ENCODE results near the gene CDK14. TPM values are rescaled to one million over a fixed set of nuclear protein-coding genes. Genes with fewer than 3 reads are reported as not detected.

CDK14 gene
- polyA plus RNA-seq, 3 donors, result 1.7 to 2.5 (median 2.1) TPM

GRCh38 chr7:90568213-90568612 lies 27.9 kb upstream of the CDK14 start:
- no peak for TF ChIP-seq CTCF (IDR thresholded peaks at IDR 0.05)
- H3K9me3 ChIP-seq (replicated peaks in 1 of 2; ENCODE audit: control insufficient read depth in 1 of 2, insufficient read depth in 1 of 2, low read length in 2 of 2), result no peaks in the 10 kb centered on the region
- peak overlapping the region; percentile 6 to 84 (median 59) for H3K27ac Mint-ChIP-seq
- peak; percentile 75 to 89 (median 87) for DNase-seq
- H2AFZ ChIP-seq (ENCODE audit: insufficient read depth, low read depth, low read length, poor library complexity, severe bottlenecking), result no peak overlapping the region
- WGBS (ENCODE audit: insufficient coverage), result 86% methylated on average over 1 of the region's 4 CpGs
- no peaks in the 10 kb centered on the region for H3K79me2 ChIP-seq (ENCODE audit: insufficient read depth, low read length)
- H3K27me3 ChIP-seq (ENCODE audit: control insufficient read depth in 2 of 2, insufficient read depth in 2 of 2, low read length in 2 of 2), result no peaks in the 10 kb centered on the region
- H3K4me2 ChIP-seq (replicated peaks; ENCODE audit: extremely low read depth, low read length, poor library complexity, severe bottlenecking), result peak overlapping the region; percentile 5
- peaks cover 0 to 5% (median 3%) of the 10 kb centered on the region in 7 donors for H3K9me3 Mint-ChIP-seq
- H3K4me3 ChIP-seq (replicated peaks in 1 of 3; ENCODE audit: low read depth in 2 of 3, low read length in 3 of 3), result no peak overlapping the region
- H3K4me1 ChIP-seq (ENCODE audit: control insufficient read depth in 1 of 2, insufficient read depth in 2 of 2, low read length in 2 of 2), result peaks cover 4 to 14% of the 10 kb centered on the region in 2 donors
- no peak overlapping the region for H3K4me3 Mint-ChIP-seq
- H3K27ac ChIP-seq (ENCODE audit: low read depth in 1 of 2, low read length in 2 of 2), result no peak overlapping the region
- H3K4me1 Mint-ChIP-seq, result peaks cover 9% of the 10 kb centered on the region
- no peak overlapping the region for H3K9ac ChIP-seq (ENCODE audit: insufficient read depth, low read length, poor library complexity, severe bottlenecking)
- peaks cover 0 to 4% (median 3%) of the 10 kb centered on the region in 3 donors for H3K27me3 Mint-ChIP-seq (ENCODE audit: low read depth in 3 of 3)
- intact Hi-C loops (cut with micrococcal nuclease), result no loop called here
- no peaks in the 10 kb centered on the region for H3K36me3 ChIP-seq (replicated peaks in 1 of 2; ENCODE audit: control insufficient read depth in 1 of 2, insufficient read depth in 2 of 2, low read length in 2 of 2)
- no peaks in the 10 kb centered on the region for H4K20me1 ChIP-seq (ENCODE audit: insufficient read depth, low read length)
- no peaks in the 10 kb centered on the region for H3K36me3 Mint-ChIP-seq

- H3K9me3 ChIP-seq (replicated peaks in 1 of 2; ENCODE audit: control insufficient read depth in 1 of 2, insufficient read depth in 1 of 2, low read length in 2 of 2), result no peaks in the 10 kb centered on the region
- TF ChIP-seq CTCF (IDR thresholded peaks at IDR 0.05), result no peak
- H4K20me1 ChIP-seq (ENCODE audit: insufficient read depth, low read length), result no peaks in the 10 kb centered on the region
- H3K36me3 ChIP-seq (replicated peaks in 1 of 2; ENCODE audit: control insufficient read depth in 1 of 2, insufficient read depth in 2 of 2, low read length in 2 of 2), result no peaks in the 10 kb centered on the region
- Mint-ChIP-seq H3K27me3 (ENCODE audit: low read depth in 3 of 3) (peaks cover 0 to 4% (median 3%) of the 10 kb centered on the region in 3 donors), H3K4me1 (peaks cover 9% of the 10 kb centered on the region), H3K36me3 (no peaks in the 10 kb centered on the region), H3K4me3 (no peak overlapping the region), H3K9me3 (peaks cover 0 to 5% (median 3%) of the 10 kb centered on the region in 7 donors), H3K27ac (no peak overlapping the region)
- no peaks in the 10 kb centered on the region for H3K79me2 ChIP-seq (ENCODE audit: insufficient read depth, low read length)
- intact Hi-C loops (cut with micrococcal nuclease), result no loop called here
- H3K27ac ChIP-seq (ENCODE audit: low read depth in 1 of 2, low read length in 2 of 2), result no peak overlapping the region
- H3K4me1 ChIP-seq (ENCODE audit: control insufficient read depth in 1 of 2, insufficient read depth in 2 of 2, low read length in 2 of 2), result peaks cover 4 to 14% of the 10 kb centered on the region in 2 donors
- WGBS (ENCODE audit: insufficient coverage), result no CpG with 5 or more reads among the region's 1 CpG
- H3K9ac ChIP-seq (ENCODE audit: insufficient read depth, low read length, poor library complexity, severe bottlenecking), result no peak overlapping the region
- H2AFZ ChIP-seq (ENCODE audit: insufficient read depth, low read depth, low read length, poor library complexity, severe bottlenecking), result no peak overlapping the region
- H3K4me3 ChIP-seq (replicated peaks in 1 of 3; ENCODE audit: low read depth in 2 of 3, low read length in 3 of 3), result no peak overlapping the region
- no peaks in the 10 kb centered on the region for H3K27me3 ChIP-seq (ENCODE audit: control insufficient read depth in 2 of 2, insufficient read depth in 2 of 2, low read length in 2 of 2)
- no peak overlapping the region for H3K4me2 ChIP-seq (replicated peaks; ENCODE audit: extremely low read depth, low read length, poor library complexity, severe bottlenecking)
- no peak for DNase-seq
These were observed 26.8 kb upstream of the CDK14 start for GRCh38 chr7:90569368-90569767.
